Kidney capillary endothelial cell (primary cell): ENCODE measurements around the gene SMPX.
A peak's percentile ranks its signal among the peaks of the same experiment; 100 is the strongest.
"Not testable (repeated sequence)": the region's sequence is repeated elsewhere in the genome, so short reads cannot be mapped to it uniquely, and the experiment has no call there.

Experiments used
- DNase-seq: peaks from one replicate; pipeline ENCODE4 v3.0.0-alpha.2; 2018; ENCODE audit warnings: low spot score

Gene SMPX

DNA sequence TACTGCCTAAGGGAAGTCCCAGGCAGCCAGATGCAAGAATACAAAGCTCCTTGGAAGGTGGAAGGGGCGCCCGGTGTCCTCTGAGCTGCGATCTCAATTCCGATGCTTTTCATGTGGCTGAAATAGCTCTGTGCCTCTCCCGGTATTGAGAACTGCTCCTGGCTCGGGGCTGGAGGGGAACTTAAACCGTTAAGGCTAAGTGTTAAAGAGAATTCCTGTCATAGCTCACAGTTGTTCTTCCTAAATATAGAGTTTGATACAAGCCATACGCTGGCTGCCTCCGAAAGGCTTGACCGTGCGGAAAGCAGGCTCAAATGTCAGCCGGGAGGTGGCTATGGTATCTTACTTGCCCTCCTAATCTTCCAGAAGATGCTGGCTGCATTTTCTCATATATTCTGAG lies at the start of gene SMPX:
TSS of gene SMPX (minus strand) at position 157 of the 400 bp plus-strand sequence. CDS start 3,826 bp downstream, outside the sequence.
- DNase-seq, result no peak

DNA sequence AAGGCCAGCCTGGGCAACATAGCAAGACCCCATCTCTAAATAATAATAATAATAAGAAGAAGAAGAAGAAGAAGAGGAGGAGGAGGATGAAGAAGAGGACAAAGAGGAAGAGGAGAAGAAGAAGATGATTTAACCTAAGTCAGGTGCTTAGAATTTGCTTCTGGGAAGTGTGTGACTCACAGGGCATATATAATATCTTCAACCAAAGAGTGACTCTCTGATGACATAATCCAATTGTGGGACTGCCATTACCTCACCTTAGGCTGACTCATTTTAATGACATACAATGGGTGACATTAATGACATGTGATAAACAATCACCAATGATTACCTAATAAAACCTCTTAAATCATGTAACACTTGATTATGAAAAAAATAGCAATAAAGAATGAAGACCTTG lies 48.8 kb upstream of the SMPX start:
- DNase-seq, result peak; percentile 4

DNA sequence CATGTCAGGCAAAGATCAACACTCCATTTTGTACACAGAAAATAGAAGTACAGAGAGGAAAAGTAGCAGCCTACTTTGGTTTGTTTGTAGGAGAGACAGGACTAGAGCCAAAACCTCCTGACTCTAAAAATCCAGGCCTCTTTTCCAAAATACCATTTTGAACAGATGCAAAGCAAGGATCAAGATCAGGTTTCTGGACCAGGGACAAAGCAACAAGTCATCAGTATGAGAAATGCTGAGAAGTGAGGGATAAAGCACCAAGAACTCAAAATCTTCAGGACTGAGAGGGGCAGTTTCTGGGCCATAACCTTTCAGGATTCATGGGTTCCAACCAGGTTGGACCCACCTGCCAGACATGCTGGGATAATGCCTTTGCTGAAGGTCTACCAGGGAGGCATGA lies 44.9 kb upstream of the SMPX start:
- DNase-seq, result no peak

DNA sequence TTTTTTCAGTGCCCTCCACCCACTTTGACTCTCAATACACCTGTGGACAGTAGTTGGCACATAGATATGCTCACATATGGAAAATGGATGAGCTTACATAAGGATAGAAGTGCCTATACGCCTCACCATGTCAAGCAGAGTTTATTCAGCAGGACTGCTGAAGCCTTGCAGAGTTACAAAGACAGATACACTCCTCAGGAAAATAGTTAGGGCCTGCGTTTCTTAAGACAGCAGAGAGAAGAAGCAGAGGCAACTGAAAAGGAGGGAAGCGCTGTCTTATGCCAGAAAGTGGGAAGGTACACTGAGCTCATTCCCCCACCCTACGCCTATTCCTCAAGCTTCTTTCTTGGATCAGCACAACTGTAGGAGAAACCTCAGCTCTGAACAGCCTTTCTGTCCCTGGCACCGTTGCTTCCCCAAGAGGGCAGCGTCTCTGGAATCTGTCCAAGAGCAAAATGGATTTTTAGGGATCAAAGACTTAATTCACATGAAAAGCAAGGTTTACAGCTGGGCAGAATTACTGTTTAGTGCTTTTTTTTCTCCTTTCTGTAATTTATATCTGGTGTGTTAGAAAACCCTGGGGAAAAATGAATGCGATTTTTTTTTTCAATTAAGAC lies 44.2 kb upstream of the SMPX start:
- DNase-seq, result no peak

DNA sequence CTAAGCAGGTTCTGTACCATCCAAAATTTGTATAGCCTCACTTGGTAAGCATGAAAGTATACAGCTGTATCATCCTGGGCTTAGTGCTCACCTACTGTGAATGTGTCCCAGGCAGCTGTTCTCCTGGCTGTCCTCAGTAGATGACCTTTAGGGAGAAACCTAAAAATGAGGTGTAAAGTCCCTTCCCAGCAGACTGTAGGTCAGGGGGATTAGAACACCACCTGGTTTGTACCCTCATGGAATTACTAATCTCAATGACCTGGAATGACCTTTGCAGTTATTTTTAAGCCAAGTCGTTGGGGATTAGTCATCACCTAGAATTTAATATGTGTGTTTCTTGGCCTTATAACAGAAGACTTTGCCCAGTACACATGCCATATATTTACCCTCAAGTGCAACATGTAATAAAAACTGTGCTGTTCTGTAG lies 42.4 kb upstream of the SMPX start:
- DNase-seq, result no peak

DNA sequence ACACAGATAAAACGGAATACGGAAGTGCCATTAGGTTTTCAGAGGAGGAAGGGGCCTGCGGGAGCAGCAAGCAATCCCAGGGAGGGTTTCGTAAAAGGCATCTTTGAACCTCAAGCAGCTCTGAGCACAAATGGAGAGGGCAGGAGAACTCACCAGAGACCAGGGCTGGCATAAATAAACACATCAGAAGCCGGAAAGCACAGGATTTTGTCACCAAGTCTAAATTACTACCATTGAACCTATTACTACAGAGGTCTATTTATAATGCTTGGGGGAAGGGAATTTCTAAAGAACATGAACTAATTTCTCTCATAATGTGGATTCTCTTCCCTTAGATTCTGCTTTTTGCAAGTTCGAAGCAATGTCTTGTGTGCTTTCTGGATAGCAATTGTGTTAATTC lies 41.9 kb upstream of the SMPX start:
- no peak for DNase-seq

DNA sequence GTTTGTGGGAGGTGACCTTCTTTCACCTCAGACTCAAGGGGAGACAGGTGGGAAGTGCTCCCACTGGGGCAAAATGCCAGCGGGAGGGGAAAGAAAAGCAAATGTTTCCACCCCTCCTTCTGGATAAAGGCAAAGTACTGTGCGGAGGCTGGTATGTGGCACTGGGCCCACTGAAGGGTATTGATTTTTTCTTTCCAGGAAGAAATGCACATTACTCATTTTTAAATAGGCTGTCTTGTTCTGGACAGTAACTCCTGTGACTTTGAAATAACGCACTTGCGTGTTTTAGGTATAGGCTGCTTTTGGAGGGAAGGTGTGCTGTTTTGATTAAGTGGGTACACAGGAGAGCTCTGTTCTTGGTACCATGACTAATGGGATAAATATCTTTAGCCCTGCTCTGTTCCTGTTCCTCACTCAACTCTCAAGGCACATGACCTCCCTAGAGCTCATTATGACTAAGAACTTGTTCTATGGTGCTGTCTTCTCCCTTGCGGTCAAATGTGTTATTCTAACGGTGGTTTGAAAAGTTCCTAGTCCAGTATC lies 40.8 kb upstream of the SMPX start:
- no peak for DNase-seq

DNA sequence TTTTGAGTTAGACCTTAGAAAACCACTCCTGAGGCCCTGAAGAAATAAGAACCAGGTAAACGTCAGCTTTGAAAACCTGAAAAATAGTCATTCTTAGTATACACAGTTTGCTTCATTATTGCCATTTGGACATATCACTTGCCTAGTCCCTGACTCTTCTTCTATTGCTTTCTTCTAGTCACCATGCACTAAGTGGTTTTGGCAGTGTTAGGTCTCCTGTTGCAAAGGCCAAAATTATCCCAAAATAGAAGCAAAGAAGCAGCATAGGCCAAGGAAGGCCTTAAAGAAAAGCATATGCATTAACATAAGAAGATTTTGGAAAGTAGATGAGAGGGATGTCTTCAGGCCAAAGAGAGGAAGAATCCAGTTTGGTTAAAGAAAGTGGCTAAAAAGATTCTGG lies 24.1 kb upstream of the SMPX start:
- no peak for DNase-seq

DNA sequence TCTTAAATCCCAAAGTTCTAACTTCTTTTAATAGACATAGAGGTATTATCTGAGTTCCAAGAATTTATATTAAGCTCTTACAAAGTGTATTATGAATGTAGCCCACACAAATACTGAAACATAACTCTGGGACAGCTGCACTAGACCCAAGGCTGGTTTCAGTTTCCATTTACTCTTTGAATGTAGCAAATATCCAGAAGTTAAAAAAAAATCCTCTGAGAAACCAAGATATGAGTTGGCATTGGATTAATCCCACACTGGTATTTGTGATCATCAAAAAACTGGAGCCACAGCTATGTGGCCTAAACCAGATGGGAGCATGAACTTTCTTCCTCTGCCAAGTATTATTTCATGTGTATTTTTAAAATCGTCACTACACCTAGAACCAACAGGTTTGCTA lies 23.6 kb upstream of the SMPX start:
- DNase-seq, result no peak

DNA sequence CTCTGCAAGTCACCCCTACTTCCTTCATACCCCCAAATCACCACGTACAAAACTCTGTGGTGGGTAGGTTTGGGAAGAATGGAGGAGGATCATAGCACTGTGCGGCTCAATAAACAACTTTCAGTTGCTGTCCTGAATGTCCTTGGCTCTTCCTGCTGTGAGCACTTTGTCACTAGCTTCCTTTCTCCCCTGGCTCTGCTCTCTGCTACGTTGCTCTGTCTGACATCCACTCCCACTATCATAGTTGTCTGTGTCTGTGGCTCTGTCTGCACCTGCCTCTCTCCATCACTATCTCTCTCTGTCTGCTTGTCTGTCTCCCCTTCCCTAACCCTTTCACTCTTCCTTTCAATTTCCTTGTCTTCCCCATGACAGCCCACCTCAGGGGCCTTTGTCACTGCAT lies 21.2 kb upstream of the SMPX start:
- DNase-seq, result no peak

DNA sequence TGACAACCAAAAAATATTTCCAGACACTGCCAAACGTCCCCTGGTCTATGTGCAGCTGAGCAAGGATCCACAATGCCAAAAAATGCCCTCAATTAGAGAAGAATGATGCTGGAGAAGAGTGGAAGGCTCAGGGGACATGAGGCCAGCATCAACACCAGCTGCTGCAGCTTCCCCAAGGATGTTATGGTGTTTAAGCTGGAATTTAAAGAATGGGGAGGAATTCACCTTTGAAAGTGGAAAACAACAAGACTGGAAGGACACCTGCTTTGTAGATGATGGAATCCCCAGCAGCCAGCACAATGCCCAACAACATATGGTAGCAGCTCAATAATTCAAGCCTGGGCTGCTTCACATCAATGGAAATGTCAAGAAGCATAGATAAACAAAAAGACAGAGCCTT lies 20.3 kb upstream of the SMPX start:
- no peak for DNase-seq

DNA sequence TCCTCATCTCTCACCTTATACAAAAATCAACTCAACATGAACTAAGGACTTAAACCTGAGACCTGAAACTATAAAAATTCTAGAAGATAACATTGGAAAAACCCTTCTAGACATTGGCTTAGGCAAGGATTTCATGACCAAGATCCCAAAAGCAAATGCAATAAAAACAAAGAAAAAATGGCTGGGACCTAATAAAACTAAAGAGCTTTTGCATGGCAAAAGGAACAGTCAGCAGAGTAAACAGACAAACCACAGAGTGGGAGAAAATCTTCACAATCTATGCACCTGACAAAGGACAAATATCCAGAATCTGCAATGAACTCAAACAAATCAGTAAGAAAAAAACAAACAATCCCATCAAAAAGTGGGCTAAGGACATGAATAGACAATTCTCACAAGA lies 17.2 kb upstream of the SMPX start:
- DNase-seq, result not testable (repeated sequence)

DNA sequence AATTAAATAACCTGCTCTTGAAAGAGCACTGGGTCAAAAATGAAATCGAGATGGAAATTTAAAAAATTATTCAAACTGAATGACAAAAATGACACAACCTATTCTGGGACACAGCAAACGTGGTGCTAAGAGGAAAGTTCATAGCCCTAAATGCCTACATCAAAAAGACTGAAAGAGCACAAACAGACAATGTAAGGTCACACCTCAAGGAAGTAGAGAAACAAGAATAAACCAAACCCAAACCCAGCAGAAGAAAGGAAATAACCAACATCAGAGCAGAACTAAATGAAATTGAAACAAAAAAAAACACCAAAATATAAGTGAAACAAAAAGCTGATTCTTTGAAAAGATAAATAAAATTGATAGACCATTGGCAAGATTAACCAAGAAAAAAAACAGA lies 15.1 kb upstream of the SMPX start:
- not testable (repeated sequence) for DNase-seq

DNA sequence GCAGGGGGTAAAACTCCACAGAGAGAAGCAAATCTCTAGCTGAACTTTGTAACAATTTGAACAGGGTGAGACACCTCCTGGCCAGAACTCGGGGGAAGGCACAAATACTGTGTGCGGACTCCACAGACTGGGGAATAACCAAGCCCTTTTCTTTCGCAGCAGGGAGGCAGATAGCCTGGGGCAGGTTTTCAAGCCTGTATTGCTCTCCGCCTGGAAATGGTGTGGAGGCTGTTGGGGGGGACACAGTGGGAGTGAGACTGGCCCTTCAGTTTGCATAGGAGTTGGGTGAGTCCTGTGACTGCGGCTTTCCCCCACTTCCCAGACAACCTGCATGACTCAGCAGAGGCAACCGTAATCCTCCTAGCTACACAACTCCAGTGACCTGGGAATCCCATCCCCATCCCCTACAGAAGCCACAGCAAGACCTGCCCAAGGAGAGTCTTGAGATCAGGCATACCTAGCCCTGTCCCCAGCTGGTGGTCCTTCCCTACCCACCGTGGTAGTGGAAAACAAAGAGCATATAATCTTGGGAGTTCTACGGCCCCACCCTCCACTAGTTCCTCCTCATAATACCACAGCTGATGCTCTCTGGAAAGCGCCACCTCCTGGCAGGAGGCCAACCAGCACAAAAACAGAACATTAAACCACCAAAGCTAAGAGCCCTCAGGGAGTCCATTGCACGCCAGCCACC lies 12.9 kb upstream of the SMPX start:
- DNase-seq, result no peak

DNA sequence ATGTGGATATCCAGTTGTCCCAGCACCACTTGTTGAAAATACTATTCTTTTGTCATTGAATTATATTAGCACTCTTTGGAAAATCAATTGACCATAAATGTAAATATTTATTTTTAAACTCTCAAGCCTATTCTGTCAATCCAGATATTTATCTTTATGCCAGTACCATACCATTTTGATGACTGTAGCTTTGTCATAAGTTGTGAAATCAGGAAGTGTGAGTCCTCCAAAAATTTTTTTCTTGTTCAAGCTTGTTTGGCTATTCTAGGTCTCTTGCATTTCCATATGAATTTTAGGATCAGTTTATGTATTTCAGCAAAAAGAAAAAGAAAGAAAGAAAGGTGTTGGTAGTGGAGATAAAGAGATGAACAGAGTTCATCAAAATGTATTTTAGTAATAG lies 8.2 kb upstream of the SMPX start:
- DNase-seq, result no peak

DNA sequence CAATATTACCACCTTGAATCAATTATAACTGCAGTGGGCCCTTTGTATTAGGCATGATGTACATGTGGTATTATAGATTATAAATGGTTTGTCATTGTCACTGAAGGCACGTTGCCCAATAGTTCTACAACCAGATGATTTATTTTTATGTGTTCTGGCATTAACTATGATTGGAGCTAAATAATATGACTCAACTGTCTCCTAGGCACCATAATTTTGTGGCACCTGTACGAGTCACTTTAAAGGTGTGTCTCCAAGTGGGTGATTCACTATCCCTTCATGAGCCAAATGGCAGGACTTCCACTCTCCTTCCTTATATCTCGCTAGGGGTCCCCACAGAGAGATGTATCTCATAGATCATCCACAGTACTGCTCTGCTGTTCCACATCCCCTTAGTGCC lies 6.1 kb upstream of the SMPX start:
- no peak for DNase-seq

DNA sequence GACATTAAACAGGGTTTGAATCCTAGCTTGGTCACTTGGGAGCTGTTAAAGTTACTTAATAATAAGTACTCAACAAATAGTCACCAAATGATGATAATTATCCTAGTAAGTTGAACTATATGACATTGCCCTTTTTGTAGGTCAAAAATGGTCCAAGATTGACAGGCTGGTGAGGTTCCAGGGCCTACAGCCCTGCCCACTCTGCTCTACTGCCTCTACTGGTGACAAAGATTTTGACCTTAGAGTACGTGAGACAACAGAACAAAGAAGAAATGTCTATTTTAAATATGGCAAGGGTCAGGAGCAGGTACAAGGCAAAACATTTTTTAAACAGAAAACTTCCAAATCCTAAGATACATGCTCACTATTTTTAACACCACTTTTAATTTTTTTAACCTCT lies 572 bp upstream of the SMPX start:
- DNase-seq, result no peak

DNA sequence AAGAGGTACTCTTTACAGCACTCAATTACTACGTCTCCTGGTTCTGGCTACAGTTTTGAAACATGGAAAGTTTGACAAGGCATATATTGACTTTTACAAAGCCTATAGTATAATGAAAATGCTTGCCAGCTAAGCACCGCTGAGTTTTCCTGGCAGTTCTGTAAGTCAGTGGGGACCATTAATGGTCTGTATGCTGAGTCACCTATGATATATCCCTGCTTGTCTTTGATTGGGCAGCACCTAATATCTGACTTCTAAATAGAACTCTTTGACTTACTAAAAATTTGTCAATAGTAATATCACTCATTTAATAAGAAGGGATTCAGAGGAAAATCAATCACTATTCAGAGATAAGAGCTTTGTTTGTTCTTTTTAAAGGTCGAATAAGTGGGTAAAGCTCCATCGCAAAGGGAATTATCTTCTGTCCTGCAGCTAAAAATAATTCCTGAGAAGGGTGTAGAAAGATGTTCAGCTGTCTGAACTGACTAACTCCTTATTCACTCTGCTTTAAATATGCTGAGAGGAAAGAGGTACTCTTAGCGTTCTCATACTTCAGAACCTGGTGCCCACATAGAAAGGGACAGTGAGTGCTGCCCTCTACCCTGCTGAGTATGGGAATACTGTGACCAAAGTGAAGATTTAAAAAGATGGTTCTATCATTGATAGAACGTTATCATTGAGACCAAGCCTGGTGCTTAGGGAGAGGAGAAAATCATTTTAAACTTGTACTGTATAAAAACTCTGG lies 959 bp downstream of the SMPX start:
- DNase-seq, result no peak

DNA sequence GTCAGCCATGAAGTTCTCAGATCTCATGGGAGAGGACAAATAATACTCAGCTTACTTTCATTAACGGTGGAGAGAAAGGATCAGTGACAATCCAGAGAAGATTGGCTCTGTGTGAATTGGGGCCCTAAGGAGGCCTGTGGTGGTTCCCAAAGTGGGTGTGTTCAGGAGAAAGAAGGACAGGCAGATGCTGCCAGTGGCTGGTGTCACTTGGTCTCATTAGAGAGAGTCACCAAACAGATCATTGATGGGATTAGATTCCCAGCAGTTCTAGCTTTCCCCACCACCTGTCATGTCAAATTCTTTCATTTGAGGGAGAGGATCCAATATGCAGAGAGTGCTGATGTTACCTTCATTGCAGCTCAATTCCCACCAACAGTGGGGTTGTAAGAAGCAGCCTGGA lies 8.0 kb downstream of the SMPX start:
- DNase-seq, result no peak

DNA sequence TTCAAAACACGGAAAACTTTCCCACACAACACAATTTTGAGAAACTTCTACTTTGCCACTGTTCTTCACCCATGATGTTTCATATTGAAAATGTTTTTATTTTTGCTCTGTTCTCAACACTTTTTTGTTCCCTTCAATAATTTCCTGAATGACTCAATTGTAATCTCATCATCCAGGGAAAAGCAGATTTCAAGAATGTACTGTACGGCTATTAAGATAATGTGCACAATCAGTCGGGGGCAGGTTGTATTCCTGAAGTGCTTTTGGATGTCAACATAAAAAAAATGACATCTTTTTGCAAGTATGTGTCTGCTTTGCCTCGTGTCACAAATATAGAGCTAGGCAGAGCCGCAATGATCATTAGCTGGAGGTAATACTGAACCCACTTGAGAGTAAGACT lies 9.7 kb downstream of the SMPX start:
- no peak for DNase-seq

DNA sequence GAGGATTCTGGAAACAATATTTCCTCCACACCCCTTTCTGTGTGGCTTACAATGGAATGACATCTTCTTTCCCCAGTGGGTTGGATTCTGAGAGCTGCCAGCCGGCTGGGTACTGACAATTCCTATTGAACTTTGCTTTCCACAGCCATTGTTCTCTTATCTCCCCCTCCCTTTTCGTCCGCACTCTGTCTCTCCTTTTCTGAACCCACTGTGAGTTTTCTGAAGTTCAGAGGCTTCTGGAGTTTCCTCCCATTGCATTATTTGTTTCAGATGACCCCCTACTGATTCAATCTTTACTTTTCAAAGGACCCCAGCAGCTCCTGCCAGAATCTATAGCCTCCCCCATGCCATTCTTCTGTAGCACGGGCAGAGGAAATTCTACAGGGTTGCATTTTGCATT lies 10.4 kb downstream of the SMPX start:
- DNase-seq, result no peak

DNA sequence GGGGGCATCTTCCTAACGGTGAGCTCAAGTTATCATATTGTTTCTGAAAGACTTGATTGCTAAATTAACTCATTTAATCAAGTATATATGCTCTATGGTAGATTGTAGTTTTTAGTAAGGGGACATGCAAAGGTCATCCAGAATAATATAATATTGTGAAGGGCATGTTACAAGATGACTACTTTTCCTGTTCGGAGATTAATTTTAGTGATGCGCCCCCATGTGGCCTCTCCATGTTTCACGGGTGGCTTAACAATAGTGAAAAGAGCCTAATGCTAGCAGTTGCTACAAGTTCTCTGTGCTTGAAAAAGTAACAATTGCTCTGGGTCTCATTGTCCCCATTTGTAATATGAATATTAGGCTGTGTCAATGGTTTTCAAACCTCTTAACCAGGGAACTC lies 12.2 kb downstream of the SMPX start:
- peak; percentile 26 for DNase-seq

DNA sequence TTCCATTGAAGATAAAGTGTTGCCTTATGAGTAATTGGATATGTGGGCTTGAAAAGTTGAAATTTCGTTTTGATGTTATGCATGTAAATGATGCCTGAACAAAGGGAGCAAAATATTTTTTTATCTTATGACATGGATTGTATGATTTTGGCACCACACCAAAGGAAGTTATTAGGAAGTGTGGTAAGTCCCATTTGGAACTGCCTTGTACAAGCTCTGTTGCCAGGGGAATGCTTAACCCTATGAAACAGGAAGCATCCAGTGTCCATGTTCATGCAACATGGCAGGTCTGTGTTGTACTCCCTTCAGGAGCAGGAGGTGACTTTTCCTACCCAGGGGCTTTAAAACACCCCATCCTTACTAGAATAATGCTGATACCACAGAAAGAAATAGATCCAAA lies 13.2 kb downstream of the SMPX start:
- DNase-seq, result no peak
